GM21367 (cell line): ENCODE results near the gene DCLRE1B.
A peak's percentile ranks its signal among the peaks of the same experiment; 100 is the strongest.

Experiments
- ATAC-seq: cut with Tn5 transposase; IDR thresholded peaks from one replicate; pipeline ENCODE4 v1.9.1; 2021; ENCODE audit not compliant: unreplicated experiment

DCLRE1B gene

GRCh38 chr1:113918243-113918642 lies 13.1 kb downstream of the DCLRE1B start:
- no peak for ATAC-seq

- no peak for ATAC-seq
Measured at GRCh38 chr1:113922957-113923356, 17.8 kb downstream of the DCLRE1B start.

- no peak for ATAC-seq
Measured at GRCh38 chr1:113924473-113924872, 19.3 kb downstream of the DCLRE1B start.

GRCh38 chr1:113928187-113928930 lies 23.2 kb downstream of the DCLRE1B start:
- ATAC-seq: peak; percentile 33

- ATAC-seq: peak; percentile 56
Measured at GRCh38 chr1:113928941-113929749, 24.0 kb downstream of the DCLRE1B start, which contains the start of gene HIPK1. TSS of gene HIPK1 (plus strand) at chr1:113929324.

GRCh38 chr1:113929750-113930498 lies 24.8 kb downstream of the DCLRE1B start:
- peak; percentile 23 for ATAC-seq

- ATAC-seq: peak; percentile 31
Measured at GRCh38 chr1:113930499-113931161, 25.5 kb downstream of the DCLRE1B start.

GRCh38 chr1:113931451-113931851 lies 26.3 kb downstream of the DCLRE1B start:
- ATAC-seq: no peak

GRCh38 chr1:113934006-113934405 lies 28.9 kb downstream of the DCLRE1B start:
- no peak for ATAC-seq

GRCh38 chr1:113934511-113935055 lies 29.5 kb downstream of the DCLRE1B start:
- no peak for ATAC-seq

- ATAC-seq: no peak
Measured at GRCh38 chr1:113935176-113935575, 30.1 kb downstream of the DCLRE1B start.

- no peak for ATAC-seq
Measured at GRCh38 chr1:113935970-113936369, 30.8 kb downstream of the DCLRE1B start.

- ATAC-seq: no peak
Measured at GRCh38 chr1:113937146-113937545, 32.0 kb downstream of the DCLRE1B start.

- no peak for ATAC-seq
Measured at GRCh38 chr1:113938192-113938591, 33.1 kb downstream of the DCLRE1B start.

- no peak for ATAC-seq
Measured at GRCh38 chr1:113940365-113941244, 35.5 kb downstream of the DCLRE1B start.

GRCh38 chr1:113941245-113941559 lies 36.1 kb downstream of the DCLRE1B start:
- ATAC-seq: no peak

- ATAC-seq: no peak
Measured at GRCh38 chr1:113942527-113942926, 37.4 kb downstream of the DCLRE1B start.

- no peak for ATAC-seq
Measured at GRCh38 chr1:113943028-113943811, 38.1 kb downstream of the DCLRE1B start.

GRCh38 chr1:113945329-113945728 lies 40.2 kb downstream of the DCLRE1B start:
- no peak for ATAC-seq
